Smooth muscle cell (in vitro differentiated cells): Measurements from ENCODE around the gene STPG1. TPM values are rescaled to one million over a fixed set of nuclear protein-coding genes. Genes with fewer than 3 reads are reported as not detected.

Source experiments
- DNase-seq: peaks from one replicate; lab custom pipeline; 2025; ENCODE audit not compliant: unreplicated experiment; lab: John Stamatoyannopoulos, UW
- H2AFZ ChIP-seq: fragments of 200-600 bp; sonication (generic); 2 replicates; pipeline ENCODE4 v1.6.0; 2016; ENCODE audit warnings: antibody characterized with exemption, low read depth, mild to moderate bottlenecking
- H3F3A ChIP-seq: fragments of 200-600 bp; sonication (generic); 2 replicates; pipeline ENCODE4 v1.6.0; 2017; ENCODE audit warnings: antibody characterized with exemption, low read depth
- H3K27ac ChIP-seq: fragments of 200-600 bp; sonication (generic); 2 replicates; pipeline ENCODE4 v1.5.1; 2016; ENCODE audit warnings: low read depth, mild to moderate bottlenecking
- H3K27me3 ChIP-seq: fragments of 200-600 bp; sonication (generic); 2 replicates; pipeline ENCODE4 v1.6.1; 2016; ENCODE audit warnings: low read depth, mild to moderate bottlenecking
- H3K36me3 ChIP-seq: fragments of 200-600 bp; sonication (generic); 2 replicates; pipeline ENCODE4 v1.5.1; 2016; ENCODE audit warnings: low read depth
- H3K4me1 ChIP-seq: fragments of 200-600 bp; sonication (generic); 2 replicates; pipeline ENCODE4 v1.5.1; 2016; ENCODE audit warnings: low read depth
- H3K4me2 ChIP-seq: fragments of 200-600 bp; sonication (generic); 2 replicates; pipeline ENCODE4 v1.6.0; 2016; ENCODE audit warnings: mild to moderate bottlenecking
- H3K4me3 ChIP-seq: fragments of 200-600 bp; sonication (generic); 2 replicates; pipeline ENCODE4 v1.5.1; 2016; ENCODE audit warnings: mild to moderate bottlenecking
- H3K79me2 ChIP-seq: fragments of 200-600 bp; sonication (generic); 2 replicates; pipeline ENCODE4 v1.6.0; 2016; ENCODE audit warnings: low read depth, mild to moderate bottlenecking
- H3K9ac ChIP-seq: fragments of 200-600 bp; sonication (generic); 2 replicates; pipeline ENCODE4 v1.6.0; 2016; ENCODE audit warnings: low read depth
- H3K9me3 ChIP-seq: fragments of 200-600 bp; sonication (generic); replicated peaks from 2 replicates; pipeline ENCODE4 v1.5.1; 2016; ENCODE audit warnings: low read depth
- H4K20me1 ChIP-seq: fragments of 200-600 bp; sonication (generic); 2 replicates; pipeline ENCODE4 v1.6.0; 2016; ENCODE audit warnings: low read depth
- CTCF ChIP-seq: fragments of 200-600 bp; sonication (generic); IDR thresholded peaks from 2 replicates; pipeline ENCODE4 v1.5.1; 2017; ENCODE audit warnings: borderline replicate concordance, mild to moderate bottlenecking, antibody characterized with exemption; ENCODE audit not compliant: insufficient read depth, poor library complexity, severe bottlenecking
- WGBS: methylation state at CpG from one replicate; pipeline ENCODE4 v1.1.7; 2016; ENCODE audit warnings: low lambda C conversion rate; 5-methylcytosine and 5-hydroxymethylcytosine counted together
- polyA plus RNA-seq: library from polyadenylated mRNA; unstranded; fragments of >200 nt; fragmentation: Nextera tagmentation; extraction: Ambion mirVana; gene quantifications from 2 replicates; pipeline ENCODE4 v1.2.1, GENCODE V29; 2016
- total RNA-seq: library from RNA; depleted of rRNA; stranded (reverse); fragments of >200 nt; gene quantifications from 2 replicates; pipeline ENCODE4 v1.2.3, GENCODE V29; 2014

The STPG1 gene
- total and polyA plus RNA-seq, 2 experiments from 2014 or later = 4.9 to 6.8 TPM

DNA sequence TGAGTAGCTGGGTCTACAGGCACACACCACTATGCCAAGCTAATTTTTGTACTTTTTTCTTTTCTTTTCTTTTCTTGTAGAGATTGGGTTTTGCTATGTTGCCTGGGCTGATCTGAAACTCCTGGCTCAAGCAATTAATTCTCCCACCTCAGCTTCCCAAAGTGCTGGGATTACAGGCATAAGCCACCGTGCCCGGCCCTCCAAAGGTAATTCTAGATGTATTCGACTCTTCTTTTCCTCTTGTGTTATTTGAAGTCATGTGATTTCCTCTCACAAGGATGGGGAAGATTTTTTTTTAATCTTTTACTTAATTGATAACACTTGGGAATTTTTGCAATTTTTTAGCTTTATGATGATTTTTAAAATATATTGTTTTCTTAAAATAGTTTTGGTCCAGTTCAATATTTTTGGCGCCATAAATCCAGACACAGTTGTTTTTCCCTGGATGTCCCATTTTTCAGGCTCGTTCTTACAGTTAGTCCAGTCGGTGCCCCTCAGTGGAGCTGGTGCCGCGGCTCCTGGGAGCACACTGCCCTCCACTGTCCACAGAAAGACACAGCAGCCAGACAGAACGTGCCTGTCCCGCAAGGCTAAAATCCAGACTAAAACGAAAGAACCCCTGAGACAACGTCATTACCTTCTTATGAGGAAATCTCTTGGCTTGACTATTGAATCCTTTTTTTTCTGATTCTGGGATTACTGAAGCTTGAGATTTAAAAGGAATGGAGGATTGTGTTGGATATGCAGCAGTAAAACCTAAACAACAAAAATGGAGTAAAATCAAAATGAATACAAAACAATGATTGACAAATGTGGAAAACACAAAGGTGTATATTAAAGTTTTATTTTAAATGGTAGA, 22.4 kb downstream of the STPG1 start:
- WGBS = 22% methylated on average over 12 of the region's 12 CpGs
- H3K4me2 ChIP-seq = no peak overlapping the region
- H3F3A ChIP-seq = peaks cover 13% of the 10 kb centered on the region
- H3K79me2 ChIP-seq = no peaks in the 10 kb centered on the region
- H3K36me3 ChIP-seq = no peaks in the 10 kb centered on the region
- no peak overlapping the region for H2AFZ ChIP-seq
- peaks cover 5% of the 10 kb centered on the region for H3K4me1 ChIP-seq
- H3K9me3 ChIP-seq = no peaks in the 10 kb centered on the region
- no peak overlapping the region for H3K27ac ChIP-seq
- H3K9ac ChIP-seq = no peak overlapping the region
- peaks cover 19% of the 10 kb centered on the region for H4K20me1 ChIP-seq
- no peaks in the 10 kb centered on the region for H3K27me3 ChIP-seq
- TF ChIP-seq CTCF = peak; percentile 93
- DNase-seq = peak; percentile 17
- no peak overlapping the region for H3K4me3 ChIP-seq

DNA sequence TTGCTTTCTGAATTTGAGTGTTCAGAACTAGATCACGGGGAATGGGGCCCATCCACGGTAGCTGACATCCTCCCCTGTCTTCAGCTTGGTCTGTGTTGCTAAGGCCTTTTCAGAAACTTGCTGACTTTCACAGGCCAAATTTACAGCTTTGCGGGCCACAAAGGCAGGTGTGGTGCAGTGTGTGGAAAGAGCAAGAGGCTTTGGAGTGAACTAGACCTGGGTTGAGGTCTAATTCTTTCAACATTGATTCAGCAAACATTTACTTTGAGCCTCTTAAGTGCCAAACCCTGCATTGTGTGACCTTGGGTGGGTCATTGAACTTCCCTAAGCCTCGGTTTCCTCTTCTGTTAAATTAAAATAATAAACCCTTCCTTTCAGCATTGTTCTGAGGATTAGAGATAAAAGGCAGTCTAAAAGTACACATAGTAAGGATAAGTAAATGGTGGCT, 24.3 kb downstream of the STPG1 start:
- no peaks in the 10 kb centered on the region for H3K27me3 ChIP-seq
- H3K27ac ChIP-seq = no peak overlapping the region
- no peaks in the 10 kb centered on the region for H3K9me3 ChIP-seq
- no peaks in the 10 kb centered on the region for H3K36me3 ChIP-seq
- peaks cover 37% of the 10 kb centered on the region for H4K20me1 ChIP-seq
- 92% methylated on average over 4 of the region's 4 CpGs for WGBS
- no peak for TF ChIP-seq CTCF
- no peak overlapping the region for H3K4me3 ChIP-seq
- no peak for DNase-seq
- no peaks in the 10 kb centered on the region for H3K79me2 ChIP-seq
- H3K4me1 ChIP-seq = peaks cover 9% of the 10 kb centered on the region
- H3K4me2 ChIP-seq = no peak overlapping the region
- H3F3A ChIP-seq = peaks cover 20% of the 10 kb centered on the region
- no peak overlapping the region for H2AFZ ChIP-seq
- no peak overlapping the region for H3K9ac ChIP-seq

- no peak overlapping the region for H3K4me2 ChIP-seq
- H4K20me1 ChIP-seq = peaks cover 40% of the 10 kb centered on the region
- DNase-seq = no peak
- TF ChIP-seq CTCF = no peak
- H3K4me1 ChIP-seq = peaks cover 7% of the 10 kb centered on the region
- peaks cover 19% of the 10 kb centered on the region for H3F3A ChIP-seq
- H3K9me3 ChIP-seq = no peaks in the 10 kb centered on the region
- no peak overlapping the region for H3K27ac ChIP-seq
- H3K4me3 ChIP-seq = no peak overlapping the region
- 86% methylated on average over 8 of the region's 8 CpGs for WGBS
- H3K79me2 ChIP-seq = no peaks in the 10 kb centered on the region
- no peak overlapping the region for H2AFZ ChIP-seq
- no peaks in the 10 kb centered on the region for H3K36me3 ChIP-seq
- H3K9ac ChIP-seq = no peak overlapping the region
- H3K27me3 ChIP-seq = no peaks in the 10 kb centered on the region
Measured at GRCh38 chr1:24388331-24388885, 25.2 kb downstream of the STPG1 start.
